HG02763 (cell line): ENCODE measurements around the gene PLEKHG3.
A peak's percentile ranks its signal among the peaks of the same experiment; 100 is the strongest.

Source experiments
- ATAC-seq: cut with Tn5 transposase; IDR thresholded peaks from one replicate; pipeline ENCODE4 v1.9.1; 2021; ENCODE audit warnings: mild to moderate bottlenecking, moderate library complexity; ENCODE audit not compliant: unreplicated experiment

The PLEKHG3 gene

DNA sequence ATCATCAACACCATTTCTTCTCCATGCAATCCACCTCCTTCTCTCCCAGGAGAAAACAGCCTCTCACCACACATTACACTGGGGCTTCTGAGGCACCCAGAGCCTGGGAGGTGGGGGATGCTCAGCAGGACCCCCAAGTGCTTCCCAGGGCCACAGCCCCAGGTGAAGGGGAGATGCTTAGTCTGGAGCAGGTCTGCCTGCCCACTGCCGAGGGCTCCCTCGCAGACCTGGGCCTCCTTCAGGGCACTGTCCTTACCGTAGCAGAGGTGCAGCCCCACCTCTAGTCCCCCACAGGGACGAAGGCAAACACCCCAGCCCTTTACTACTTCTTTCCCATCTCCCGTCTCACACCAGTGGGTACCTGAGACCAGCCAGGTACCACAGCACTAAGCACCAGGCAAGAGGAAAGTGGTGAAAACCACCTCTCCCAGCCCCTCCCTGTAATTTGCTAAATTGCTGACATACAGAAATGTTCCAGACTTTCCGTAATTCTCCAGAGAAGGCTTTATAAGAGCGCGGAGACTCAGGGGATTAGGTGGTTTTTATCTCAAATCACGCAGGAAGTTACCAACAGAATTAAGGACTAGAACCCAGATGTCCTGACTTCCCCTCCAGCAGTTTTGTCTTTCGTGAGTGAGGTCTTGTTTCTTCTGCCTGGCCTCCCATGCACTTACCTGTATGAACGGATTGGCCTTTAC, 59.0 kb downstream of the PLEKHG3 start:
- ATAC-seq = no peak

DNA sequence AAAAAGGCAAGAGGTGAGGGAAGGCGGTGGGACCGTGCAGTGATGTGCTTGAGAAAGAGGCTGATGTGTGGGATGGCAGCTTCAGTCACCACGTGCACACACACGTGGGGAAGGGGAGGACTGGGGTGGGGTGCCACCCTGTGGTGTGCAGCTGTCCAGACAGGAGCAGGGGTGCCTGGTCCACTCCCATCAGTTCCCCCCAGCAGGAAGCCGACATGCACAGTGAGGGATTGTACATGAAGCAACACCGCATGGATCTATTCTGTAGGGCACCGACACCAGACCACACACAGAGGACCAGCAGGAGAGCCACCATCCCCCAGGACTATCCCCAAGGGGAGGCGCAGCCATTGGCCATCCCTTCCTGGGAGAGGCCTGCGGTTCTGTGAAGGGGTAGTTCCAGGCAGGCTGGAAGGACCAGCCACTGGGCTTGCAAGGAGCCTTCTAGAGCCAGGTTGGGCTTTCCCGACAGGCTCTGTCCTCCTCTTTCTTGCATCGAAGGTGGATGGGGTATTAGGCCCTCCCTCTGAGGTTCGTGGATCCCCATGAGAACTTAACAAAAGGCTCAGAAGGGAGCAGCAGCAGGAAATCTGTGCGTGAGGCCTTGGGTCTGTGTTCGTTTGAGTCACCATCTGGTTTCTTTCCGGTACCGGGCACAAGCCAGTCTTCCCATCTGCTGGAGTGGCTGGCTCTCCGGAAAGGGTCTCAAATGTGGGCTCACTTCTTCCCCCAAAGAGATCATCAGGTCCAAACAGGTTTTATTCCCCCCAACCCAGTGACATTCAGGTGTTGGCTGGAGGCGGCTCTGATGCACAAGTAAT, 59.8 kb downstream of the PLEKHG3 start:
- no peak for ATAC-seq

GRCh38 chr14:64764641-64765520, 60.7 kb downstream of the PLEKHG3 start:
- peak; percentile 50 for ATAC-seq

DNA sequence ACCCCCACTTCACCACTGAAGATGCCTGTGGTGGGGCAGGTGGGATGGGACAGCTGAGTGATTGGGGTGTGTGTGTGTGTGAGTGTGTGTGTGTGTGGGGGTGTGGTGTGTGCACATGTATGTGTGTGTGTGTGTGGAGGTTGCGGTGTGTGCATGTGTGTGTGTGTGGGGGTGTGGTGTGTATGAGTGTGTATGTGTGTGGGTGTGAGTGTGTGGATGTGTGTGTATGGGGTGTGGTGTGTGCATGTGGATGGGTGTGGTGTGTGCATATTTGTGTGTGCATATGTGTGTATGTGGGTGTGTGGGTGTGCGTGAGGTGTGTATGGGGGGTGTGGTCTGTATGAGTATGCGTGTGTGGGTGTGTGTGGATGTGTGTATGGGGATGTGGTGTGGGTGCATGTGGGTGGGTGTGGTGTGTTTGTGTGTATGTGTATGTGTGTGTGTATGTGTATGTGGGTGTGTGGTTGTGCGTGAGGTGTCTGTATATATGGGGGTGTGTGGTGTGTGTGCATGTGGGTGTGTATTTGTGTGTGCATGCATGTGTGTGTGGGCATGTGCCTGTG, 61.6 kb downstream of the PLEKHG3 start:
- no peak for ATAC-seq

- no peak for ATAC-seq
Observed at GRCh38 chr14:64766430-64767151, 62.4 kb downstream of the PLEKHG3 start.

GRCh38 chr14:64767215-64767964, 63.2 kb downstream of the PLEKHG3 start:
- no peak for ATAC-seq

GRCh38 chr14:64768401-64769095, 64.3 kb downstream of the PLEKHG3 start:
- no peak for ATAC-seq

GRCh38 chr14:64769096-64770020, 65.1 kb downstream of the PLEKHG3 start:
- no peak for ATAC-seq

GRCh38 chr14:64770751-64771150, 66.5 kb downstream of the PLEKHG3 start:
- ATAC-seq = no peak

DNA sequence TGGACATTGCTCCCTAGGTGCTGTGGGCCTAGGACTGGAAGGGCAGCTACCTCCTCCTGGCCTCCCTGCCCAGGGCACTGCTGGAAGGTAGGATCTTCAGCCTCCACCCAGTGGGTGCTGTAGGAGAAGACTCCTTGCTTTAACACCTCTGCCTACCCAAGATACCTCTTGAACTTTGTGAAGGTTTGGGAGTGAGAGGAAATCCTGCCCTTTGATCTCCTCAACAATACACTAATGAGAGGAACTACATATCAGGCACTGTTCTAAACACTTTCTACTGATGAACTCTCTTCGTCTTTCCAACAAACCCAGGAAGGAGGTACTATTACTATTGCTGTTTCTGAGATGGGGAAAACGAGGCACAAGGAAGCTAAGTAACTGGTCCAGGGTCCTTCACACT, 66.9 kb downstream of the PLEKHG3 start:
- ATAC-seq = no peak

DNA sequence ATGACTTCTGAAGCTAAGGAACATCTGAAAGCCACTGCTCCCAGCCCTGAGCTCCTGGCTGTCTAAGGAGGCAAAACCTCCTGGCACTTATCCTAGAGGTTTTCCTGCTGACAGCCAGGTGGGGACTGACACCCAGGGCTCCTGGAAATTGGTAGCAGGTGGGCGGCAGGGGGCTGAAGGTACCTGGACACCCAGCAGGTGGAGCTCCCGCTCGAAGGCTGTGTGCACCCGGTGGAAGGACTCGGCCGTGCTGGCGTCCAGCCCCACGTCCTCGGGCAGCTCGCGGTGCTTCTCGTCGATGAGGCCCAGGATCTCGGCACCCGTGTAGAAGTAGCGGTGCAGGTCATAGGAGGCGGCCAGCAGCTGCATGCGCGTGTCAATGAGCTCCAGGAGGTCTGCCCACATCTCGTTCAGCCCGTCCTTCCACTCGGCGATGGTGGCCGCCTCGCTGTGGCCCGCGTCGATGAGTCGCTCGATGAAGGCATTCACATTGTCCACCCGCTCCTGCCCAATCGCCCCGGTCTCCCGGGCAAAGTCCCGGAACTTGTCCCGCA, 68.2 kb downstream of the PLEKHG3 start:
- no peak for ATAC-seq

DNA sequence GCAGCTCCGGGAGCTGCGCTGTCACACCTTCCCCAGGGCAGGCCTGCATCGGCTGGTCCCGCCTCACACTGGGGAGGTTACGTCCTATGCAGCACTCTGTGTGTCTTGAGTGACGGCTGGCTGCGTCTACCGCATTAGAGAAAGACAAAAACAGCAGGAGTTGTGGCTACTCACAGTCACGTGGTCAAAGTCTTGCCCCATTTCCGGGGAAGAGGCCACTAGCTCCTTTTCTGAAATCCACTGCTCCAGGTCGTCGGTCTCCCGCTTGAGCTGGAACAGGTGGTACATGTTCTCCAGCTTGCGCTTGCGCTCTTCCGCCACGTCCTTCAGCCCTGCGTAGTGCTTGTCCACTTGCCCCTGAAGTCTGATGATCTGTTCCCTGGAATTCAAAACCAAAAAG, 68.8 kb downstream of the PLEKHG3 start:
- no peak for ATAC-seq

- no peak for ATAC-seq
Observed at GRCh38 chr14:64773577-64773976, 69.4 kb downstream of the PLEKHG3 start.

DNA sequence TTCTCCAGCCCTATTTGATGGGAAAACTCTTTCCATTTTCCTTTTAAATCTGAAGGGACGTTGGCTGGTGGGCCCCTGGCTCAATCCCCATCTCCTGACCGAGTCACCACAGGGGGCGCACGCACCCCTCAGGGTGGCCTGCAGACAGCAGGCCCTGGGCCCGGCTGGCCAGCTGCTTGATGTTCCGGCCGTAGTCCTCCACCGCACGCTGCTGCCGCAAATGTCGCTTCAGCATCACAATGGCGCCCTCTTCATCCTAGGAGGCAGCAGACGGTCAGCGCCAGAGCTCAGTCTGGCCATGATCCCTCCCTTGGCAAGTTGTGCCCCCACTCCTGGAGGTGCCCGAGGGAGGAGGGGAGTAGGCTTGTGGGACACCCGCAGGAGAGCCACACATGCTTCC, 70.0 kb downstream of the PLEKHG3 start:
- ATAC-seq = no peak

GRCh38 chr14:64775081-64775777, 71.0 kb downstream of the PLEKHG3 start:
- no peak for ATAC-seq

- no peak for ATAC-seq
Observed at GRCh38 chr14:64777461-64777860, 73.2 kb downstream of the PLEKHG3 start.

- no peak for ATAC-seq
Observed at GRCh38 chr14:64778104-64778754, 74.0 kb downstream of the PLEKHG3 start.
